GM12873 (cell line): ENCODE measurements around the gene UNC5C.

Source experiments
- TF ChIP-seq, protein P1 (sequence below): IDR thresholded peaks from 2 replicates; pipeline ENCODE4 v1.5.1; 2012; ENCODE audit warnings: low read depth, mild to moderate bottlenecking, moderate library complexity, low read length, control low read depth; ENCODE audit not compliant: insufficient read depth; ENCODE audit errors: missing control alignments

UNC5C gene

DNA sequence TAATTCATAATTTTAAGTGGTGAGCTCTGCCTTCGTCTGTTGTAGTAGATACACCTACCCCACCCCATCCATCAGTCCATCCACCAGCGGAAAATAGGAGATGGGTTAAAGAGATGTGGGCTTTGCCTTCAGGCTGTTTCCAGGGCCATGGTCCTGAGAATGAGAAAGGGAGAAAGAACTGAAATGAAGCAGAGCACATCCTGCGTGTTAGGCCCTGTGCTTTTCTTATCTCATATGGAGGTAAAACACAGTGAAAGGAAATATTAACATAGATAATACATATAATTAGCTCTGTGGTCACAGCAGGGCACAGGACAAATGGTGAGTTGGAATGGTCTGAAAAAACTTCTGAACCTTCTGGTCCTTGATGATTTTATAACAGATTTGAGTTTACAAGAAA is 397.5 kb downstream of the UNC5C start:
- TF ChIP-seq, protein P1, sequence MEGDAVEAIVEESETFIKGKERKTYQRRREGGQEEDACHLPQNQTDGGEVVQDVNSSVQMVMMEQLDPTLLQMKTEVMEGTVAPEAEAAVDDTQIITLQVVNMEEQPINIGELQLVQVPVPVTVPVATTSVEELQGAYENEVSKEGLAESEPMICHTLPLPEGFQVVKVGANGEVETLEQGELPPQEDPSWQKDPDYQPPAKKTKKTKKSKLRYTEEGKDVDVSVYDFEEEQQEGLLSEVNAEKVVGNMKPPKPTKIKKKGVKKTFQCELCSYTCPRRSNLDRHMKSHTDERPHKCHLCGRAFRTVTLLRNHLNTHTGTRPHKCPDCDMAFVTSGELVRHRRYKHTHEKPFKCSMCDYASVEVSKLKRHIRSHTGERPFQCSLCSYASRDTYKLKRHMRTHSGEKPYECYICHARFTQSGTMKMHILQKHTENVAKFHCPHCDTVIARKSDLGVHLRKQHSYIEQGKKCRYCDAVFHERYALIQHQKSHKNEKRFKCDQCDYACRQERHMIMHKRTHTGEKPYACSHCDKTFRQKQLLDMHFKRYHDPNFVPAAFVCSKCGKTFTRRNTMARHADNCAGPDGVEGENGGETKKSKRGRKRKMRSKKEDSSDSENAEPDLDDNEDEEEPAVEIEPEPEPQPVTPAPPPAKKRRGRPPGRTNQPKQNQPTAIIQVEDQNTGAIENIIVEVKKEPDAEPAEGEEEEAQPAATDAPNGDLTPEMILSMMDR = no peak

DNA sequence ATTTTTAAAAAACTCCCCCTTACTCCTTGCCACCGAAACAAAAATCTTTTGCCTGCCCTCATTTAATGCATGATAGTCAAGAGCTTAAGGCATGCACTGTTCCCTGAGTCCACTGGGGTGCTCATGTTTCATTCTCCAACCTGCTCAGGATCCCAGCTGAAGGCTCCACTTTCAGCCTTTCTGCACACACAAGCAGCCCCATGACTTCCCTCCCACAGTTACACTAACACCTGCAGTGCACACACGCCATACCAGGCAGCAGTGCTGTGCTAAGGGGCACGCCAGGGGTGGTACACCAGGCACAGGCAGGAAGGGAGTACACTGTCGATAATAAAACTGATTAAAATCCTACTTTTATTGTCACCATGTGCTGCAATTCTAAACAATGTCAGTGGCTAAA is 405.8 kb downstream of the UNC5C start:
- TF ChIP-seq, protein P1 = no peak

DNA sequence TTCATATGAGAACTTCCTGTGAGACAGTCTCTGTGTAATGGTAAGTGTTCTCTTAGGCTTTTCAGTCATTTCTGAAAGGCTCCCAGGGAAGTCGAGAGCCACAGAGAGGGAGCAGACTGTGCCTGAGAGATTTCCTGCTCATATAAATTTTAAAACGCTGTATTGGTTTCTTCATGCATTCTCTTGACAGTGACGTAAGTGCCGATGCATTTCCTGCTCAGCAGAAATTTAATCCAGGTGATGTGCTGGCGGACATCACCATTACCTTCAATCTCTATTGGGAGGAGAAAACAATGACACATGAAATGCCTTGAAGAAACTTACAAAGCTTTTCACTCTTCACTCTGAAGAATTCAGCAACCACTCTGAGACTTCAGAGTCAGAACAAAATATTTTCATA is 407.4 kb downstream of the UNC5C start:
- TF ChIP-seq, protein P1 = no peak

DNA sequence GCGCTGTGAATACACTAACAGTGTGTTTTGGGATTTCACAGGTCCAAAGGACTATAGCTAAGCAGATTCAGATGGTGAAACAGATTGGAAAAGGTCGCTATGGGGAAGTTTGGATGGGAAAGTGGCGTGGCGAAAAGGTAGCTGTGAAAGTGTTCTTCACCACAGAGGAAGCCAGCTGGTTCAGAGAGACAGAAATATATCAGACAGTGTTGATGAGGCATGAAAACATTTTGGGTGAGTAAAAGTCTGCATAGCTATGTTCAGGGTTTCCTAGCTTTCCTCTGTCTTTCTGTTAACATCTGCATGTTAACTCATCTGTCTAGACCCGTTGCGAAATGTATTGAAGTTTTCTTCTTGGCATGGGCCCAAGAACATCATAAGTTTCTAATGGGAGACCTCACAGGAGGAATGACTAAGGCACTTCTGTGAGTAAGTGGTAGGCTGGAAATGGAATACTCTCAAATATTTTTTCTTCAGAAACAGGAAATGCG is 418.9 kb downstream of the UNC5C start:
- TF ChIP-seq, protein P1 = no peak

DNA sequence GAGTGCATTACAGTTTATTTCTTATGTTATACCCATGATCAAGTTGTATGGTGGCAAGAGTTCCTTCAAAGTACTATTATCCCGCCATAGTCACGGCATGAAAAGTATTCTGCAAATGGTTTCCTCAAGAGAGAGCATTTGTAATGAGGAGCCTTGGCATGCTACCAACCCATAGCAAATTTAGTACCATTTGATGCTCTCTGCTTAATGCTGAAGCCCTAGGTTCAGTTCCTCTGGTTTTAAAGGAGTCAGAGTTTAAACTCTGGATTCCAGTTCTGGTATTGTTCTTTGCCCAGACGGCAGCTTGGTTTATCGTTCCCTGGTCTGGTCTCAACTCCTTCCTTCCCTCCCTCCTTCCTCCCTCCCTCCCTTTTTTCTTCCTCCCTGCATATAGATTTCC is 419.7 kb downstream of the UNC5C start:
- TF ChIP-seq, protein P1 = no peak

DNA sequence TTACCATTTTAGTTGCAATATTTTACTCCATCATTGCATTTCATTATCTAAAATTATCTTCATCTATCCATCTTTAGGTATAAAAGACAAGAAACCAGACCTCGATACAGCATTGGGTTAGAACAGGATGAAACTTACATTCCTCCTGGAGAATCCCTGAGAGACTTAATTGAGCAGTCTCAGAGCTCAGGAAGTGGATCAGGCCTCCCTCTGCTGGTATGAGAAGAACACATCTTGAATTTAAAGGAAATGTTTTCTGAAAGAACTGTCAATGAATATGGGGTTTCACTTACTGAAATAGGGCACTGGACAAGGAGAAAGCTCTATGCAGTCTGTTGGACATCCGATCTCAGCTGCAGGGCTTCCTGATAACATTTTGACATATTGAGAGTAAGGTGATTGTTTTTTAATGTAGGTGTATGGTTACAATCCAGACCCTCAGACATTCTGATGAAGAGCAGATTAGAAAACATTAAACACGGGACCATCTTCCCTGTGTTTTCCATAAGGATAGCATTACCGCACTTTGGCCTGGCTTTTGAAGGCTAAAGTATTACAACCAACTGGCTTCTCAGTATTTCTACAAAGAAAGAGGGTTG is 423.8 kb downstream of the UNC5C start:
- TF ChIP-seq, protein P1 = peak; percentile 25

DNA sequence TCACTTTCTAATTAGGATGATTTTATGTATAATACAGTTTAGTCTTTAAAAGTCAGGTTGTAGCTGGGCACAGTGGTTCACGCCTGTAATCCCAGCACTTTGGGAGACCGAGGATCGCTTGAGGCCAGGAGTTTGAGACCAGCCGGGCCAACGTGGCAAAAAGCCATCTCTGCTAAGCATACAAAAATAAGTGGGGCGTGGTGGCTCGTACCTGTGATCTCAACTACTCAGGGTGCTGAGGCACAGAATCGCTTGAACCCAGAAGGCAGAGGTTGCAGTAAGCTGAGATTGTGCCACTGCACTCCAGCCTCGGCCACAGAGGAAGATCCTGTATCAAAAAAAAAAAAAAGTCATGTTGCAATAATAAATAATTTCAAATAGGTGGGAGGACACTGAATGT is 426.8 kb downstream of the UNC5C start:
- TF ChIP-seq, protein P1 = no peak

DNA sequence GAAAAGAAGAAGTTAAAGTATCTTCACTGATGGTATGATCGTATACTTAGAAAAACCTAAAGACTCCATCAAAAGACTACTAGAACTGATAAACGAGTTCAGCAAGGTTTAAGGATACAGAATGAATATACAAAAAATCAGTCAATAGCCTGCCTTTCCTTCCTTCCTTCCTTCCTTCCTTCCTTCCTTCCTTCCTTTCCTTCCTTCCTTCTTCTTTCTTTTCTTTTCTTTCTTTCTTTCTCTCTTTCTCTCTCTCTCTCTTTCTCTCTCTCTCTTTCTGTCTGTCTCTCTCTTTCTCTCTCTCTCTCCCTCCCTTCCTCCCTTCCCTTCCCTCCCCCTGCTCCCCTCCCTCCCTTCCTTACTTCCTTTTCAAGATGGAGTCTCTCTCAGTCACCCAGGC is 428.3 kb downstream of the UNC5C start:
- TF ChIP-seq, protein P1 = no peak
